ENCODE data around the gene NEDD4L.

NEDD4L gene

DNA sequence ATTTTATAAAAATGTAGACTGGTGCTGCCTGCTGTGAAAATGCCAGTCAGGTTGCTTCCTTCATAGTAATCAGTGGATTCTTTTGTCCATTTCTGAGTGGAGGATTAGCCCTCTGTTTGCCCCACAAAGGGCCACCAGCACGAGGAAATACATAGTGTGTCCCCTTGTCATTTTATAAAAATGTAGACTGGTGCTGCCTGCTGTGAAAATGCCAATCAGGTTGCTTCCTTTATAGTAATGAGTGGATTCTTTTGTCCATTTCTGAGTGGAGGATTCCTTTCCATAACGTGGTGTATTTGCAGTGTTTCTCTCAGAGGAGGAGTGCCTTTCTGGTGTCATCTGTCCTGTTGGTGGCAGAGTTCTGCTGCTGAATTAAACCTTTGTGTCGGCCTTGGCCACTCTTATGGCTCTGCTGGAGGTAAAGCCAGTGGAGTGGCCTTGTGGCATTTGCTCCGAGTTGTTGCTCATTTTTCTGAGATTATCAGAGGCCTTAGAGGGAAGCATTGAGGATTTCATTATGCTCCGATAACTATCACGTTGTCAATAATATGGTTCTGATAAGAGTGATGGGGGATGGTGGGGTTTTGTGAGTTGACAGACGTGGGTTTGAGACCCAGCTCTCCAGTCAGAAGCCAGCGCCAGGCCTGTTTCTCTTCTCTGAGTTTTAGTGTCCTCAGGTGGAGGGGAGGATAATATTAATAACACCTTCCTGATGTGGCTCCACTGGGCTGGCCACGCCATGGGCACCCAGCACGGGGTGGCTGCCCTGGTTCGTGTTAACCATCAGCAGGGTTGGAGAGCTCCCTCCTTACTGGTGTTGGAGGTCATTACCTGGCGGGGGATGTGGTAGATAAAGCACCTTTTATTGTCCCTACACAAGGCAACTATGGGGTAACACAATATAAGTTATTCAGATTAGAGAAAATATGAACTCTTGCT, 96.6 kb downstream of the NEDD4L start:
- ChIA-PET CTCF (interaction anchor here (0.5 to 1.0 kb wide), 3 partner anchors 30 to 172 kb away, joined by 3 read pairs; partner anchors contain the start of gene NEDD4L), POLR2A (no interaction called here)
- TF ChIP-seq, protein P1, sequence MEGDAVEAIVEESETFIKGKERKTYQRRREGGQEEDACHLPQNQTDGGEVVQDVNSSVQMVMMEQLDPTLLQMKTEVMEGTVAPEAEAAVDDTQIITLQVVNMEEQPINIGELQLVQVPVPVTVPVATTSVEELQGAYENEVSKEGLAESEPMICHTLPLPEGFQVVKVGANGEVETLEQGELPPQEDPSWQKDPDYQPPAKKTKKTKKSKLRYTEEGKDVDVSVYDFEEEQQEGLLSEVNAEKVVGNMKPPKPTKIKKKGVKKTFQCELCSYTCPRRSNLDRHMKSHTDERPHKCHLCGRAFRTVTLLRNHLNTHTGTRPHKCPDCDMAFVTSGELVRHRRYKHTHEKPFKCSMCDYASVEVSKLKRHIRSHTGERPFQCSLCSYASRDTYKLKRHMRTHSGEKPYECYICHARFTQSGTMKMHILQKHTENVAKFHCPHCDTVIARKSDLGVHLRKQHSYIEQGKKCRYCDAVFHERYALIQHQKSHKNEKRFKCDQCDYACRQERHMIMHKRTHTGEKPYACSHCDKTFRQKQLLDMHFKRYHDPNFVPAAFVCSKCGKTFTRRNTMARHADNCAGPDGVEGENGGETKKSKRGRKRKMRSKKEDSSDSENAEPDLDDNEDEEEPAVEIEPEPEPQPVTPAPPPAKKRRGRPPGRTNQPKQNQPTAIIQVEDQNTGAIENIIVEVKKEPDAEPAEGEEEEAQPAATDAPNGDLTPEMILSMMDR (IDR thresholded peaks at IDR 0.05; ENCODE audit: control extremely low read depth, extremely low read depth, low read depth, missing control alignments) = no peak
- no peak for DNase-seq (ENCODE audit: extremely low spot score)

DNA sequence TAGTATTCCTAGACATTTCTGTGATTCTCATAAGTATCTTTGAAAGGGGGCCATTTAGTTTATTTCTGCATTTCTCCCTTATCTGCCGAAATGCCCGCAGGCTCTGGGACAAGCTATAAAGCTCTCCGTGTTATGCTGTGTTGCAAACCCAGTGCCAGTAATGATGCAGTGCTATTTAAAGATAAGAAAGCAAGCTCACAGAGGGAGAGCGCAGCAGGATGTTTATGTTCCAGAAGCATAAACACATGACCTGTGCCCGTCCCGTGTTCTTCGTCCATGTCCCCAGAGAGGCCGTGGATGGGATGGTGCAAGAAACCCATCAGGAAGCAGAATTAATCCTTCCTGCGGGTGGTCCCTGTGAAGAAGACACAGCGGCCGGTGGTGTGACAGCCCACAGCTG, 99.4 kb downstream of the NEDD4L start:
- DNase-seq (ENCODE audit: extremely low spot score) = no peak
- ChIA-PET CTCF (interaction anchor here (0.8 to 1.9 kb wide), 4 partner anchors 19 to 38 kb away, joined by 3 to 8 read pairs (median 4); no protein-coding TSS in a partner anchor), POLR2A (no interaction called here)
- TF ChIP-seq, protein P1 (IDR thresholded peaks at IDR 0.05; ENCODE audit: control extremely low read depth, extremely low read depth, low read depth, missing control alignments) = no peak

DNA sequence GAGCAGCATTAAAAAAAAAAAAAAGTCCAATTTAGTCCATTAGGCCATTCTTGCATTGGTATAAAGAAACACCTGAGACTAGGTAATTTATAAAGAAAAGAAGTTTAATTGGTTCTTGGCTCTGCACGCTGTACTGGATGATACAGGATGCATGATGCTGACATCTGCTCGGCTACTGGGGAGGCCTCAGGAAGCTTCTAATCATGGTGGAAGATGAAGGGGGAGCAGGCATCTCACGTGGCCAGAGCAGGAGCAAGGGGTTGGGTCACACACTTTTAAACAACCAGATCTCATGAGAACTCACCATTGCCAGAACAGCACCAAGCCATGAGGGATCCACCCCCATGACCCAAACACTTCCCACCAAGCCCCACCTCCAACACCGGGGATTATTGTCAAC, 100.1 kb downstream of the NEDD4L start:
- ChIA-PET CTCF (interaction anchor here (1.8 to 2.5 kb wide), 3 partner anchors 8 to 22 kb away, joined by 5 to 11 read pairs (median 8); no protein-coding TSS in a partner anchor), POLR2A (no interaction called here)
- TF ChIP-seq, protein P1 (IDR thresholded peaks at IDR 0.05; ENCODE audit: control extremely low read depth, extremely low read depth, low read depth, missing control alignments) = no peak
- no peak for DNase-seq (ENCODE audit: extremely low spot score)

DNA sequence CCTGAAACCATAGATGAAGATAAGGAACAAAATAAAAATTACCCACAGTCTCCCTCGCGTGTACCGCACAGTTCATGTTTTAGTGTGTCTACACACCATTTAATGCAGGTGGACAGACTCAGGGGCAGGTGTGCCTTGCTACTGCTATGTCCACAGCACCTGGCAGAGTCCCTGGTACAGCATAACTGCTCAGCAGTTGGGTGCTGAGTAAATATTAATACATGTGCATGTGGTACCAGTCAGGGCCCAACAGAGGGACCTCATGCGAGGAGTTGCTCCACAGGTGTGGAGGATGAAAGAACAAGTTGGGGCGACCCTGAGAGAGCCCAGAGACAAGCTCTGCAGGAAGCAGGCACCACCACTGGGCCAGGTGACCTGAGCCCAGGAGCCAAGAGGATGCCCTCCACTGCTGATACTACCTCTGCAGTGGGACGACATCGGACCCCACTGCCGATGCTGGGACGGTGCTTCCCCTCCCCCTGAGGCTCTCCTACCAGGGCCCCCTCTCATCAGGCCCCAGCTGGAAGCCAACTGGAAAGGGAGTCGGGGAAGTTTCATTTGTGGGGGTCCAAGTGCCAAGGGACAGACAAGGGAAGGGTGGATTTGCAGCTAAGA, 100.8 kb downstream of the NEDD4L start:
- TF ChIP-seq, protein P1 (IDR thresholded peaks at IDR 0.05; ENCODE audit: control extremely low read depth, extremely low read depth, low read depth, missing control alignments) = no peak
- CTCF ChIA-PET = interaction anchor here (2.5 kb wide), 1 partner anchor 9 kb away, joined by 11 read pairs; no protein-coding TSS in a partner anchor
- POLR2A ChIA-PET = no interaction called here
- no peak for DNase-seq (ENCODE audit: extremely low spot score)

DNA sequence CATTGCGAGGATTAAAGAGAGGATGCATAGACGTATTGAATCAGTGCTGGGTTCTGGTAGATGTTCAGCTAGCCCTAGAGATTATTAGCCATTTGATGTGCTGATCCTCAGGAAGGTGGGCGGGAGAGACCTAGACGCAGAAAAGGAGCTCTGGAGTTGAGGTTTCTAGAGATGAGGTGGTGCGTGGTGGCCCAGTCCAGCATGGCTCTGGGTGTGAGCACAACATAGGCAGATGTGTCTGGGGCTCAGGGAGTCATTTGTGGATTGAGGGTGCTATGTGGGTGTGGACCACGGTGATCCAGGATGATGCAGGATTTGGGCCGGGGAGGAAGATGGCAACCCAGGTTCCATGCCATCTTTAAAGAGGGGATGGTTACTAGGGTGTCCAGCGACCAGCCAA, 102.1 kb downstream of the NEDD4L start:
- ChIA-PET POLR2A (no interaction called here), CTCF (interaction anchor here (1.0 to 2.5 kb wide), 5 partner anchors 10 to 155 kb away, joined by 3 to 11 read pairs (median 3); no protein-coding TSS in a partner anchor)
- TF ChIP-seq, protein P1 (IDR thresholded peaks at IDR 0.05; ENCODE audit: control extremely low read depth, extremely low read depth, low read depth, missing control alignments) = no peak
- DNase-seq (ENCODE audit: extremely low spot score) = no peak

DNA sequence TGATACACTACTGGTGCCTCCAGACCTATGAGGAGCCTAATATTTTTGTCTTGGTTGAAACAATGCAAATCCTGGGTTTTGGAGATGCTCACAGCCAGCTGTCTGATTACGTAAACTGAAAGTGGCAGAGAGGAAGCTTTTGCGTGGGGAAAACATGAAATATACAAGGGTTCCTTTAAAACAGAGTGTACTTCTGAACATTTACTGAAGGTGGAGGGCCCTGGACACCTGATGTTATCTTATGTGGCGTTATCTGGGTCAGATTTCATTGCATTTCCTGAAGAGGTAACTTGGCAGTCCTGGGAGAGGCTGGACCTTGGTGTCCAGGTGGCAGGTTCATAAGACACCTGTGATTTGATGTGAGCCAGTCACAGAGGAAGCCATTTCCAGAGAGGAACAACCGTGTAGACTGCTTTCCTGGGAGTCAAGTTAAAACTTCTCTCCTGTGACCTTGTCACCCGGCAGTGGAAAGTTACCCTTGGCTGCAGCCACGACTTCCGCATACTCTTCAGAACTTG, 105.0 kb downstream of the NEDD4L start:
- no peak for DNase-seq (ENCODE audit: extremely low spot score)
- CTCF ChIA-PET = interaction anchor here (1.6 to 3.5 kb wide), 3 partner anchors 13 to 32 kb away, joined by 5 to 21 read pairs (median 7); no protein-coding TSS in a partner anchor
- TF ChIP-seq, protein P1 (IDR thresholded peaks at IDR 0.05; ENCODE audit: control extremely low read depth, extremely low read depth, low read depth, missing control alignments) = no peak
- POLR2A ChIA-PET = no interaction called here
